ENCODE measurements around the gene NEURL1B.

Gene NEURL1B

DNA sequence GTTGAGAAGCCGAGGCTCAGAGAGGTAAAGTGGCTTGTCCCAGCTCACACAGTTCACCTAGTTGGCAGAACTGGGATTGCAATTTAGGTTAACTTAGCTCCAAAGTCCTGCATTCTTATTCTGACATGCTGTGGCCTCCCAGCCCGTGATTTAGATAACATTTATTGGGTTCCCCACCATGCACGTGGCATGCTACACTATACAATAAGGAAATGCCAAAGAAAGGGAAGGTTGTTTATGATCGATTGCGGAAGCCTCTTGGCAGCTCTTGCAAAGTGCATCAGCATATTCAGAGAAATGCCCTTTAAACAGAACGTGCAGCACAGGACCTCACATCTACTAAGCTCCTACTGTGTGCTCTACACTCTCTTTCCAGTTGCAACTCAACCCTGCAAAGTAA, 3.2 kb downstream of the NEURL1B start:
- no peak overlapping the region for H3K4me3 ChIP-seq (ENCODE audit: low read depth, low read length)
- DNase-seq (ENCODE audit: low read depth) = no peak
- TF ChIP-seq POLR2A (IDR thresholded peaks at IDR 0.05; ENCODE audit: extremely low read depth, insufficient read length) = no peak
- TF ChIP-seq, protein P1, sequence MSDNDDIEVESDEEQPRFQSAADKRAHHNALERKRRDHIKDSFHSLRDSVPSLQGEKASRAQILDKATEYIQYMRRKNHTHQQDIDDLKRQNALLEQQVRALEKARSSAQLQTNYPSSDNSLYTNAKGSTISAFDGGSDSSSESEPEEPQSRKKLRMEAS (IDR thresholded peaks at IDR 0.05; ENCODE audit: low read depth, low read length) = peak; percentile 45

DNA sequence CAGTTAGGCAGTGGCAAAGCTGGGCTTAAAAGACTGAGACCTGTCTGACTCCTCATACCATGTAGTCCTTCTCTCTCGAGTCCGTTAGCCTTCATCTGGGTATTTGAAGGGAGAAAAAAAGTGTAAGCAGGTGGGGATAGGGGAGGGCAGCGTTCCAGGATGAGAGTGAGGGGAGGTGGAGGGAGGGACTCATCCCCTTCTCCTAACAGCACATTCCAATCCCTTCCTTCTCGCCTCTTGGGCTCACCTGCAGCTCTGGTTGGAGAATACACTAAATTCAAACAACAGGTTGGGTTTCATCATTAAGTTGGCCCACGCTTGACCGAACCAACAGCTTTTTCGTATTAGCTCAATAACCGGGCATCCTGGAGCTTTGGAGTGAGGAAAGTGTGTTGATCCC, 3.6 kb downstream of the NEURL1B start:
- no peak overlapping the region for H3K4me3 ChIP-seq (ENCODE audit: low read depth, low read length)
- DNase-seq (ENCODE audit: low read depth) = no peak
- no peak for TF ChIP-seq MYC (IDR thresholded peaks at IDR 0.05; ENCODE audit: low read depth, low read length)
- TF ChIP-seq, protein P1 (IDR thresholded peaks at IDR 0.05; ENCODE audit: low read depth, low read length) = no peak
- TF ChIP-seq POLR2A (IDR thresholded peaks at IDR 0.05; ENCODE audit: extremely low read depth, insufficient read length) = no peak
- TF ChIP-seq, protein P2, sequence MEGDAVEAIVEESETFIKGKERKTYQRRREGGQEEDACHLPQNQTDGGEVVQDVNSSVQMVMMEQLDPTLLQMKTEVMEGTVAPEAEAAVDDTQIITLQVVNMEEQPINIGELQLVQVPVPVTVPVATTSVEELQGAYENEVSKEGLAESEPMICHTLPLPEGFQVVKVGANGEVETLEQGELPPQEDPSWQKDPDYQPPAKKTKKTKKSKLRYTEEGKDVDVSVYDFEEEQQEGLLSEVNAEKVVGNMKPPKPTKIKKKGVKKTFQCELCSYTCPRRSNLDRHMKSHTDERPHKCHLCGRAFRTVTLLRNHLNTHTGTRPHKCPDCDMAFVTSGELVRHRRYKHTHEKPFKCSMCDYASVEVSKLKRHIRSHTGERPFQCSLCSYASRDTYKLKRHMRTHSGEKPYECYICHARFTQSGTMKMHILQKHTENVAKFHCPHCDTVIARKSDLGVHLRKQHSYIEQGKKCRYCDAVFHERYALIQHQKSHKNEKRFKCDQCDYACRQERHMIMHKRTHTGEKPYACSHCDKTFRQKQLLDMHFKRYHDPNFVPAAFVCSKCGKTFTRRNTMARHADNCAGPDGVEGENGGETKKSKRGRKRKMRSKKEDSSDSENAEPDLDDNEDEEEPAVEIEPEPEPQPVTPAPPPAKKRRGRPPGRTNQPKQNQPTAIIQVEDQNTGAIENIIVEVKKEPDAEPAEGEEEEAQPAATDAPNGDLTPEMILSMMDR (IDR thresholded peaks at IDR 0.05; ENCODE audit: low read depth, low read length) = no peak

DNA sequence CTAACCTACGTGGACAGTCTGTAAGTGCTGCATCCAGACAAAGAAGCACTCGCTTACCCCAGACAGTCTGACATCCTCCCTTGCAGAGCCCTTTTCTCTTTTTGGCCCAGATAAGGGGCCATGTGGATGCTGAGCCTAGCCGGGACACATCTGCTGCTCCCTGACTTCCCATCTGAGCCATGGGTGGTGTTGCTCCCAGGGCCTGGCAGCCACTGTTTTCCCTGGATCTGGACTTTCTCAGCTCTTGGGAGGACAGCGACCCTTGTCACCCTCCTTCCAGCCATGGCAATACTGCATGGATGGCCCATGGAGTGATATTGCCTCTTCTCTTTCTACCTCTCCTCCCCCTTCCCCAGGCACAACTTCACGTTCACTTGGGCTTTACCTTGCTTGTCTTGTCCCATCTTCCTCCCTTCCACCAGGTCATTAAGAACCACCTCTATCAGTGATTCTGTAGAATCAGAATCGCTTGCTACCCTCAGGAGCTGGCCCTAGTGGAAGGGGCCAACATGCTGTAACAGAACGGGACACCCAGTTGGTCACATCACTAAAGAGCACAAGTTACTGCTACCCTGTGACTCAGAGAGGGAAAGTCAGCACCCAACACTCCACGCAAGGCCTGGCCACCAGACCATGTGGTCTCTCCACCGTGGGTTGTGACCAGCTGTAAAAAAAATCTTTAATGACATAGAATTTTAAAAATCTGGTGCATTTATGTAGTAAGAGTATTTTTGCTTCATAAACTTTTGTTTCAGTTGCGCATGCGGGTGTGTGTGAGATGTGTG, 4.4 kb downstream of the NEURL1B start:
- no peak for TF ChIP-seq POLR2A (IDR thresholded peaks at IDR 0.05; ENCODE audit: extremely low read depth, insufficient read length)
- no peak for TF ChIP-seq MYC (IDR thresholded peaks at IDR 0.05; ENCODE audit: low read depth, low read length)
- TF ChIP-seq, protein P1 (IDR thresholded peaks at IDR 0.05; ENCODE audit: low read depth, low read length) = no peak
- TF ChIP-seq, protein P2 (IDR thresholded peaks at IDR 0.05; ENCODE audit: low read depth, low read length) = no peak
- H3K4me3 ChIP-seq (ENCODE audit: low read depth, low read length) = no peak overlapping the region
- DNase-seq (ENCODE audit: low read depth) = no peak

DNA sequence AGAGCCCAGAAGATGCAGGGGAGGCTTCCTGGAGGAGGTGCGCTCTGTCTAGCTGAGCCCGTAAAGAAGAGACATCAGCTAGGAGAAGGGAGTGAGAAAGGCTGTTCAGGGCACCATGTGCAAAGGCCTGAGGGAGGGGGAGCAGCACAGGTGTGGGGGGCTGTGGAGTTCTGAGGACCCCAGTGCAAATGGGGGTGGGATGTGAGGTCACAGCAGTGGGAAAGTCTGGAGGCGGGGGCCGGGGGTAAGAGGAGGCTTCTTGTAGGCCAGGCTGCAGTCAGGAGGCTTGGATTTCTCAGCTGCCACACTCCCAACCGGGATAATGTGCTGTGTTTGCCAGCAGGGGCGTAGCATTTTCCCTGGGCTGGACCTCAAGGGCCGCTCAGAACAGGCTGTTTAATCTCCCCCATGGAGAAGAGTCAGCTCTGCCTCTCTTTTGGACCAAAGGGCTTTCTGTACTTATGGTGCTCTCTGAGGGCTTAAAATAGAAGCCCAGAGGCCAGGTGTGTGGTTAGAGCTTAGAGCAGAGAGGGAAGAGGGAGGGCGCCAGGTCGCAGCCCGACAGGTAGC, 5.7 kb downstream of the NEURL1B start:
- TF ChIP-seq, protein P1 (IDR thresholded peaks at IDR 0.05; ENCODE audit: low read depth, low read length) = no peak
- TF ChIP-seq POLR2A (IDR thresholded peaks at IDR 0.05; ENCODE audit: extremely low read depth, insufficient read length) = no peak
- TF ChIP-seq MYC (IDR thresholded peaks at IDR 0.05; ENCODE audit: low read depth, low read length) = no peak
- TF ChIP-seq, protein P2 (IDR thresholded peaks at IDR 0.05; ENCODE audit: low read depth, low read length) = no peak
- H3K4me3 ChIP-seq (ENCODE audit: low read depth, low read length) = no peak overlapping the region
- no peak for DNase-seq (ENCODE audit: low read depth)

DNA sequence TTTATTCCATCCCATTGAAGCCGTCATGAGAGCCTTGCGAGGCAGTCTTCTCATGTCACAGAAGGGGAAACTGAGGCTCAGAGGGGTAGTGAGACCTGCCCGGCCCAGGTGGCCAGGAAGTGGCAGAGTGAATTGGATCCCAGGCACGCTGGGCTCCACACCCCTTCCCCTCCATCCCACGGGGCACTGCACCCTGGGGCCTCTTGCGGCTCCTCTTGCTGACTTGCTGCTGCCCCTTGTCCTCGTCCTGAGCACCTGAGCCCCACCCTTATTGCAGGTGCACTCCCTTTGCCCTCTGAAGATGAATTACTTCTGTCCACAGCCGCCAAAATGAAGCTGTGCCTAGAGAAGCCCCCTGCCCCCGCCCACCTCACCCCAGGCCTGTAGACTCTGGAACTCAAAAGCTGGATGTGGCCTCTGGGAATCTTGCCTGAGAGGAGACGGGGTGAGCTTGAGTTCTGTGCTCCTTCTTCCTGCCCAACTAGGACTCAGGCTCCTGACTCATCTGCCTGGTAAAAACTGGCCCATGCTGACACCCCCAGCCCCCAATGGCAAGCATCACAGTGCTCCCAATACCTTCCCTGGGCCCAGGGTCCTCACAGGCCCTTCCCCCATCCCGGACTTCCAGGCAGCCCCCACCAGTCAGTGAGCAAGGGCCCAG, 6.4 kb downstream of the NEURL1B start:
- no peak overlapping the region for H3K4me3 ChIP-seq (ENCODE audit: low read depth, low read length)
- no peak for DNase-seq (ENCODE audit: low read depth)
- no peak for TF ChIP-seq MYC (IDR thresholded peaks at IDR 0.05; ENCODE audit: low read depth, low read length)
- TF ChIP-seq POLR2A (IDR thresholded peaks at IDR 0.05; ENCODE audit: extremely low read depth, insufficient read length) = no peak
- TF ChIP-seq, protein P2 (IDR thresholded peaks at IDR 0.05; ENCODE audit: low read depth, low read length) = no peak
- TF ChIP-seq, protein P1 (IDR thresholded peaks at IDR 0.05; ENCODE audit: low read depth, low read length) = no peak

DNA sequence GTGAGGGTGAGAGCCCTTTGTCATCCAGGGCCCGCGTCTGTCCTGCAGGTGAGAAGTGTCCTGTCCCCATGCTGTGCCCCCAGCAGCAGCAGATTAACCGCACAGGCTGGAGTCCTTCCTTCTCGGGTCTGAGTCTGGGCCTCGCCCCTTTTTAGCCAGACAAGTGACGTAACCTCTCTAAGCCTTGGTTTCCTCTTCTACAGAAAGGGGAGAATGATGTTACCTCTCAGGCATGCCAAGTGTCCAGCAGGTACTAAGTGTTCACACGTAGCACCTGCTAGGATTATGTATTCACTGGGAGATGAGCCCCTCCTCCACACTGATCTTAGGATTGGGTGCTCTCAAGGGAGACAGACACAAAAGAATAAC, 6.9 kb downstream of the NEURL1B start:
- TF ChIP-seq MYC (IDR thresholded peaks at IDR 0.05; ENCODE audit: low read depth, low read length) = no peak
- TF ChIP-seq, protein P1 (IDR thresholded peaks at IDR 0.05; ENCODE audit: low read depth, low read length) = no peak
- TF ChIP-seq POLR2A (IDR thresholded peaks at IDR 0.05; ENCODE audit: extremely low read depth, insufficient read length) = no peak
- TF ChIP-seq, protein P2 (IDR thresholded peaks at IDR 0.05; ENCODE audit: low read depth, low read length) = no peak
- no peak overlapping the region for H3K4me3 ChIP-seq (ENCODE audit: low read depth, low read length)
- DNase-seq (ENCODE audit: low read depth) = peak; percentile 50
